Activated CD4-positive, alpha-beta T cell treated with anti-CD3 and anti-CD28 coated beads, Interleukin-2, amount 10 ng/mL, durations not matched to agents 7 days and 5 days (primary cell): Measurements from ENCODE around the gene PRRT1B. TPM values are rescaled to one million over a fixed set of nuclear protein-coding genes. Genes with fewer than 3 reads are reported as not detected.
A peak's percentile ranks its signal among the peaks of the same experiment; 100 is the strongest.

Experiments
- CTCF ChIA-PET: fragments of 350-600 bp; sonication (Branson Sonifier 250); formaldehyde crosslinking; loops from one replicate; lab custom pipeline; 2021; ENCODE audit warnings: antibody characterized with exemption; lab: Charles Lee
- POLR2A ChIA-PET: fragments of 350-600 bp; sonication (Branson Sonifier 250); formaldehyde crosslinking; loops from one replicate; lab custom pipeline; 2021; ENCODE audit warnings: antibody characterized with exemption; lab: Charles Lee
- DNase-seq: peaks from one replicate; pipeline ENCODE4 v3.0.0-alpha.2; 2020
- H3K27ac Mint-ChIP-seq: one replicate; pipeline ENCODE4 v1.8.0; 2021; ENCODE audit warnings: mild to moderate bottlenecking, moderate library complexity, mixed read lengths
- H3K27me3 Mint-ChIP-seq: one replicate; pipeline ENCODE4 v1.8.0; 2021; ENCODE audit warnings: mixed read lengths
- H3K36me3 Mint-ChIP-seq: one replicate; pipeline ENCODE4 v1.8.0; 2021; ENCODE audit warnings: low read depth, mixed read lengths
- H3K4me1 Mint-ChIP-seq: one replicate; pipeline ENCODE4 v1.8.0; 2021; ENCODE audit warnings: mixed read lengths
- H3K4me3 Mint-ChIP-seq: one replicate; pipeline ENCODE4 v1.8.0; 2021; ENCODE audit warnings: mild to moderate bottlenecking, moderate library complexity, mixed read lengths
- H3K9me3 Mint-ChIP-seq: one replicate; pipeline ENCODE4 v1.8.0; 2021; ENCODE audit warnings: mixed read lengths
- total RNA-seq, 2 experiments: library from RNA; stranded (reverse); gene quantifications; one replicate each; pipeline ENCODE4 v1.2.3, GENCODE V29; 2021

The PRRT1B gene
- total RNA-seq, 2 experiments from 2014 or later: not detected

DNA sequence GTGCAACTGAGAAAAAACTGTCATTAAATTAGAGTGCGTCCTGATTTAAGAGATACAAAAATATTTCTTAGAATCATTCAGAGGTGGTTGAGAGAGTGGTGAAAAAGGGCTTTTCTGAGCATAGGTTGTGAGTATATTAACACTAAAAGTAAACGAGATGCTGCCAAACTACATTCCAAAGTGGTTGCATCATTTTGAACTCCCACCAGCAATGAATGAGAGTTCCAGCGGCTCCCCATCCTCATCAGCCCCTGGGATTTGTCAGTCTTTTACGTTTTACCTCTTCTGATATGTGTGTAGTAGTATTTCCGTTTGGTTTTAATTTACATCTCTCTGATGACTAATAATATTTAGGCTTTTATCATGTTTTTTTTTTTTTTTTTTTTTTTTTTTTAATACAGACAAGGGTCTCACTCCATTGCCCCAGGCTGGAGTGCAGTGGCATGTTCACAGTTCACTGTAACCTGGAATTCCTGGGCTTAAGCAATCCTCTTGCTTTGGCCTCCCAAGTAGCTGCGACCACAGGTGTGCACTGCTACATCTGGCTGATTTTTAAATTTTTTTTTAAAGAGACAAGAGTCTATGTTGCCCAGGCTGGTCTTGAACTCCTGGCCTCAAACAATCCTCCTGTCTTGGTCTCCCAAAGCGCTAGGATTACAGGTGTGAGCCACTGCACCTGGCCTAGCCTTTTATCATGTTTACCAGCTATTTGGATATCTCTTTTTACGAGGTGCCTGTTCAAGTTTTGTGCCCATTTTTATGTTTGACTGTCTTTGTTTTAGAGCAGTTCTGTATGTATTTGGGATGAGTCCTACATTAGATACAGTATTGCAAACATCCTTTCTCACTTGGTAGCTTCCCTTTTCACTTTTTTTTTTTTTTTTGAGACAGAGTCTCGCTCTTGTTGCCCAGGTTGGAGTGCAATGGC is 17.0 kb downstream of the PRRT1B start:
- no peak overlapping the region for H3K27ac Mint-ChIP-seq
- H3K27me3 Mint-ChIP-seq: no peaks in the 10 kb centered on the region
- H3K4me3 Mint-ChIP-seq: no peak overlapping the region
- no peak for DNase-seq
- no peaks in the 10 kb centered on the region for H3K9me3 Mint-ChIP-seq
- CTCF ChIA-PET: interaction anchor here (0.6 to 3.2 kb wide), 5 partner anchors 10 to 212 kb away, joined by 3 to 8 read pairs (median 3); no protein-coding TSS in a partner anchor
- POLR2A ChIA-PET: no interaction called here
- peaks cover 6% of the 10 kb centered on the region for H3K36me3 Mint-ChIP-seq
- peaks cover 7% of the 10 kb centered on the region for H3K4me1 Mint-ChIP-seq

DNA sequence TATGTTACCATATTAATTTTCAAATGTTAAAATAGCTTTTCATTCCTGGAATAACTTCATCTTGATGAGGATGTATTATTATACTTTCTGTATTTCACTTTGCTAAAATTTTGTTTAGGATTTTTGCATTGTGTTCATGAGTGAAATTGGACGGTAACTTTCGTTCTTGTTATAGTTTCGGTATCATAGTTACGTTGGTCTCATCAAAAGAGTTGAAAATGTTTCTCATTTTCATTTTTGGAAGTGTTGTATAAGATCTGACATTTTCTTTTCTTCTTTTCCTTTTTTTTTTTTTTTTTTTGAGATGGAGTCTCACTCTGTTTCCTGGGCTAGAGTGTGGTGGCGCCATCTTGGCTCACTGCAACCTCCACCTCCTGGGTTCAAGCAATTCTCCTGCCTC is 20.0 kb downstream of the PRRT1B start:
- ChIA-PET POLR2A (no interaction called here), CTCF (interaction anchor here (0.6 to 1.2 kb wide), 3 partner anchors 26 to 774 kb away, joined by 3 read pairs; no protein-coding TSS in a partner anchor)
- no peak for DNase-seq
- H3K9me3 Mint-ChIP-seq: no peaks in the 10 kb centered on the region
- no peak overlapping the region for H3K4me3 Mint-ChIP-seq
- peaks cover 8% of the 10 kb centered on the region for H3K4me1 Mint-ChIP-seq
- H3K27ac Mint-ChIP-seq: no peak overlapping the region
- no peaks in the 10 kb centered on the region for H3K27me3 Mint-ChIP-seq
- peaks cover 20% of the 10 kb centered on the region for H3K36me3 Mint-ChIP-seq

DNA sequence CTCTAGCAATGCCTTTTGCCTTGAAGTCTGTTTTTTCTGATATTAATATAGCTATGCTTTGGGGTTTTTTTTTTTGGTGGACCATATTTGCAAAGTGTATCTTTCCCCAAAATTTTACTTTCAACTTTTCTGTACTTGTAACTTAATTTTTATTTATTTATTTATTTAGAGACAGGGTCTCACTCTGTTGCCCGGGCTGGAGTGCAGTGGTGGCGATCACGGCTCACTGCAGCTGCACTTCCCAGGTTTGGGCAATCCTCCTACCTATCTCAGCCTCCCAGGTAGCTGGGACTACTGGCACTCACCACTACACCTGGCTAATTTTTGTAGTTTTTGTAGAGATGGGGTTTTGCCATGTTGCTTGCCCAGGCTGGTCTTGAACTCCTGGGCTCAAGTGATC is 20.8 kb downstream of the PRRT1B start:
- Mint-ChIP-seq H3K27me3 (no peaks in the 10 kb centered on the region), H3K36me3 (peaks cover 21% of the 10 kb centered on the region), H3K4me3 (no peak overlapping the region), H3K4me1 (peaks cover 8% of the 10 kb centered on the region), H3K27ac (no peak overlapping the region), H3K9me3 (no peaks in the 10 kb centered on the region)
- ChIA-PET CTCF (interaction anchor here (0.6 to 1.2 kb wide), 4 partner anchors 22 to 773 kb away, joined by 3 to 6 read pairs (median 3); no protein-coding TSS in a partner anchor), POLR2A (no interaction called here)
- DNase-seq: no peak

DNA sequence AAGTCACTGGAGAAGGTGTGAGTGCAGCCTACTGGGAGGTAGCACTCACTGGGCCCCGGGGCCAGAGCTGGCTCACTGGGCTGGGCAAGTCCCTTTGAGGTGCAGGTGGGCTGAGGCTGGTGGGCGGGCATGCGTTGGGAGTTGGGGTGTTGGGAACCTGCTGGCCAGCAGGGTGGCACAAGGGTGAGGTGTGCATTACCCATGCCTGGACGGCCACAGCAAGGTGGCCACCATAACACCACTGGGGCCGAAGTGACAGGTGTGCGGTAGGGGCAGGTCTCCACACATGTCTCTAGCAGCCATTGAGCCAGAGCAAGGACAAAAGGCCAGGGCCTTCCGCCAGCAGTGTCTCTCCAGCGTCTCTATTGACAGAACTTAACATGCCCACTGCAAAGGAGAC is 22.6 kb downstream of the PRRT1B start:
- Mint-ChIP-seq H3K4me3 (no peak overlapping the region), H3K9me3 (no peaks in the 10 kb centered on the region), H3K4me1 (peaks cover 8% of the 10 kb centered on the region), H3K27ac (no peak overlapping the region), H3K27me3 (no peaks in the 10 kb centered on the region), H3K36me3 (peaks cover 26% of the 10 kb centered on the region)
- POLR2A ChIA-PET: no interaction called here
- DNase-seq: no peak
- CTCF ChIA-PET: no interaction called here

DNA sequence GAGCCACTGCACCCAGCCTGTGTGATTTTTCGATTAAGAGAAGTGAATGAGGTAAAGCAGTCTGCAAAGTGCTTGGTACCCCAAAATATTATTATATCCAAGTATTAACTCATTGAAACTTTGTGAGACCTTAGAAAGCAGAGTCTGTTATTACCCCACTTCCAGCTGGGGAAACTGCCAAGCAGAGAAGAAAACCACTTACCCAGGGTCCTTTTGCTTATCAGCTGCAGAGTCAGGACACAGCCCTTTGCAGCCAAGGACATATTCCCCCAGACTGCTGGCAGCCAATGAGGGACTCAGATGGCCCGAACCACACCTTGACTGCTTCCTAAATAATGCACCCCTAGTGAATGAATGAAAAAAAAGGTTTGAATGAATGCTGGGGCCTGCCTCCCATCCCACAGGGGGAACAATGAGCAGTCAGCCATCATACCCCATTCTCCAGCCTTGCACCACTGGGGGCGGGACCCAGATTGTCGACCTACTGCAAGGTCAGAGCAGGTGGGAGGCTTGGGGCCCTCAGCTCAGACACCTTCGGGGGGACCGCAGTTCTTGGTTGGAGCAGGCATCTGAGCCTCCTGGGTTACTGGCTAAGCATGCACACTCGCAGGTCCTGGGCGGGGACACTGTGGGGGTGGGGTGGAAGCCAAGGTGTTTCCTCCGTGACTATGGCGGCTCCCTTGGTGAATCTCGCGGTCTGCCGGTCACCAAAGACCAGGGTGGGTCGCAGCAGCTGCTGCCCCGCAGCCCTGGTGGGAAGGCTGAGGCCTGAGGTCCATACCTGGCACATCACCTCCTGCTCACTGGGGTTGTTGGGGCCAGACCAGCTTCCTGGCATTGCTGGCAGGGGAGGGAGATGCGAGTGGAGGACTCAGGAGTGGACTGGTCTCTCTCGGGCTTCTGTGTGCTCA is 29.7 kb downstream of the PRRT1B start:
- ChIA-PET POLR2A (no interaction called here), CTCF (no interaction called here)
- H3K27me3 Mint-ChIP-seq: no peaks in the 10 kb centered on the region

DNA sequence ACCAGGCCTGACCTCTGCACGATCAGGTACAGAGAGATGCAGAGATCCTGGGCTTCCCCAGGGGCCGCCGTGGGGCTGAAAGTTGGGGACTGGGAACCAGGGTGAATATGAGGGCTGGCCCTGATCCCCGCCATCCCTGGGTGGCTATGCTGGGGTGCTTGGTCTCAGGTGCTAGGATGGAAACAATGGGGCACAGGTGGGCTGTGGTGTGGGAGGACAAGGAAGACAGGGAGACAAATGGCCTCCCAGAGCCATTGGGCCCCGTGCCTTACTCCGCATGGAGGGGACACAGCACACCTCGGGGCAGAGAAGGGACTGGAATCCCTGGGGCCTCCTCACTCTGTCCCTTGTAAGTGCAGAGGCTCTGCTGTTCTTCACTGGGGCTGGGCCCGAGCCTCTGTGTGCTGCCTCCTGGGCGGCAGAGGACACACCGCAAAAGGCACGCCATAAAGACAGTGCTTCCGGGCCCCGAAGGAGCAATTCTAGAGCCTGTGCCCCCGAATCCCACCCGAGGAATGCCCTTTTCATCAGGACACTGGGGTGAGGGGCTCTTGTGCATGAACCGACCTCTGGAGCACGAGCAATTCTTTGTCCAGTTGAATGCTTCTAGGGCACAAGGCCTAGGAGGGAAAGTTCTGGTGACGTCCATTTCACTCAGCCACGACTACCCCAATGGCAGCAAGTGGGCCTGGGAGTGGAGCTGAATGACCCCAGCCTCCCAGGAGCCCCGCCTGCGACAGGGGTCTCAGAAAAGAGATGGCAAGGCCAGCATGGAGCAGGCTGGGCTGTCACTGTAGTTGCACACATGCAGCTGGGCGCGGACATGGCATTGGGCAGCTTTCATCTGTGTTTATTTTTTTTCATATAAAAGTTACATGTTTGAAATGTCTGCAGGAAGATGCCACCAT is 30.9 kb downstream of the PRRT1B start:
- POLR2A ChIA-PET: no interaction called here
- DNase-seq: no peak
- Mint-ChIP-seq H3K36me3 (peaks cover 52% of the 10 kb centered on the region), H3K27ac (no peak overlapping the region), H3K9me3 (no peaks in the 10 kb centered on the region), H3K4me3 (no peak overlapping the region), H3K4me1 (peaks cover 27% of the 10 kb centered on the region), H3K27me3 (no peaks in the 10 kb centered on the region)
- CTCF ChIA-PET: interaction anchor here (1.0 kb wide), 1 partner anchor 164 kb away, joined by 3 read pairs; no protein-coding TSS in a partner anchor

More for the DNA sequence above, 29.7 kb downstream of the PRRT1B start:
- DNase-seq: no peak
- H3K4me1 Mint-ChIP-seq: peaks cover 27% of the 10 kb centered on the region
- H3K27ac Mint-ChIP-seq: peak overlapping the region; percentile 13
- H3K9me3 Mint-ChIP-seq: no peaks in the 10 kb centered on the region
- H3K4me3 Mint-ChIP-seq: no peak overlapping the region
- peaks cover 44% of the 10 kb centered on the region for H3K36me3 Mint-ChIP-seq

DNA sequence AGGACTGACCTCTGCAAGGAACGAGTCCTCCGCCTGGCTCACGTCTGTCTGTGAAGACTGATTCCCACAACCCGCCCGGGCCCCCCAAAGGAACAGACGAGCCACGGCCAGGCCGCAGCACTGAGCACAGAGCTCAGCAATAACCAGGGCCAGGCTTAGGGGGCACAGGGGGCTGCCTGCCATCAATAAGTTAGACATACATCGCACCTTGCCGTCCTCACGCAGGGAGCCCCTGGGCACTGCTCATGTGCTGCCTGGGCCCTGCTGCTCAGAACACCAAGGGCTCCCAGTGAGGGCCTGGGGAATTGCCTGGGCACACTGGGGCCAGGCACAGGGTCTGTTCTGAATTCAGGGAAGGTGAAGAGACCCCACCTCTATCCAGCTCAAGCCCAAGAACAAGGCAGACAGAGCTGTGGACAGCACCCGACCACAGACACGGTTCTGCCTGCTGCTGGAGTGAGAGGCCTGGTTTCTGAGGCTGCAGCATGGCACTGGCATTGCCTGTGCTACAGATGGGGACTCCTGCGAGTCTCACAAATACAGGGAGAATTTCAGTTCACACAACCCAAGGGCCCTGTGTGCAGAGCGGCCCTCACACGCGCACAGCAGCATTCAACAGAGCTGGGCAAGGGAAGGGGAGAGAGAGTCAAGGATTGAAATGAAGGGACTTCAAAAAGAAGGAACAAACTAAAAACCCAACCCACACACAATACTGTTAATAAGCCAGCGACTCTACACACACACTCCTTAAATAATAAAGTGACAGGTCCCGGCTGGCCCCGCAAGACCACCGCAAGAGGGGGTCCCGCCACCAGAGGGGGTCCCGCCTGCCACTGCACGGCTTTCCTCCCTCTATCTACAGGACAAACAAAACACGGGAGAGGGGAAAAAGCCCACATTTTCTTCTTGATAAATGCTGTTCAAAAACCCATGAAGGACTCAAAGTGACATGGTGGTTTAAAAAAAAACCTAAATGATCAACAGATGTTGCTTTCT is 32.0 kb downstream of the PRRT1B start:
- peaks cover 27% of the 10 kb centered on the region for H3K4me1 Mint-ChIP-seq
- POLR2A ChIA-PET: no interaction called here

DNA sequence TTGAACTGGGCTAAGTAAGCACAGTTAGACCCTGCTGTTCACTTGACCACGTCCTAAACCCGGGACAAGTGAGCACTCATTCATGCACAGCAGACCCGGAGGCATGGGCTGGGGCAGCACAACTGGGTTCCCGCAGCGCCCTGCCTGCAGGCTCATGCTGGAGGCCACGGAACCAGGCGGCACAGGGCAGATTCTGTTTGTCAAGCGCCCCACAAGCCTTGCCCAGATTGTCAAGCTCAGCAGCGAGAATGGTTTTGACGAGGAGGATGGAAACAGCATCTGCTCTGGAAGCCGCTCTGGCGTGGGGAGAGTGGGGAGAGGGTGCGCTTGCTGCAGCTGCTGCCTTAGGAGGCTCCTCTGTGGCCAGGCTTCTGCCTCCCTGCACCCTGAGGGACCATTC is 32.7 kb downstream of the PRRT1B start:
- POLR2A ChIA-PET: no interaction called here
- Mint-ChIP-seq H3K27ac (peak overlapping the region; percentile 94), H3K9me3 (no peaks in the 10 kb centered on the region), H3K4me1 (peaks cover 27% of the 10 kb centered on the region), H3K36me3 (peaks cover 51% of the 10 kb centered on the region), H3K4me3 (peak overlapping the region; percentile 47), H3K27me3 (no peaks in the 10 kb centered on the region)
- no peak for DNase-seq
- CTCF ChIA-PET: no interaction called here

More for the DNA sequence above, 32.0 kb downstream of the PRRT1B start:
- H3K27ac Mint-ChIP-seq: peak overlapping the region; percentile 94
- CTCF ChIA-PET: interaction anchor here (1.0 kb wide), 1 partner anchor 163 kb away, joined by 3 read pairs; no protein-coding TSS in a partner anchor
- H3K9me3 Mint-ChIP-seq: no peaks in the 10 kb centered on the region
- H3K36me3 Mint-ChIP-seq: peaks cover 57% of the 10 kb centered on the region
- H3K27me3 Mint-ChIP-seq: no peaks in the 10 kb centered on the region
- no peak overlapping the region for H3K4me3 Mint-ChIP-seq
- DNase-seq: no peak

DNA sequence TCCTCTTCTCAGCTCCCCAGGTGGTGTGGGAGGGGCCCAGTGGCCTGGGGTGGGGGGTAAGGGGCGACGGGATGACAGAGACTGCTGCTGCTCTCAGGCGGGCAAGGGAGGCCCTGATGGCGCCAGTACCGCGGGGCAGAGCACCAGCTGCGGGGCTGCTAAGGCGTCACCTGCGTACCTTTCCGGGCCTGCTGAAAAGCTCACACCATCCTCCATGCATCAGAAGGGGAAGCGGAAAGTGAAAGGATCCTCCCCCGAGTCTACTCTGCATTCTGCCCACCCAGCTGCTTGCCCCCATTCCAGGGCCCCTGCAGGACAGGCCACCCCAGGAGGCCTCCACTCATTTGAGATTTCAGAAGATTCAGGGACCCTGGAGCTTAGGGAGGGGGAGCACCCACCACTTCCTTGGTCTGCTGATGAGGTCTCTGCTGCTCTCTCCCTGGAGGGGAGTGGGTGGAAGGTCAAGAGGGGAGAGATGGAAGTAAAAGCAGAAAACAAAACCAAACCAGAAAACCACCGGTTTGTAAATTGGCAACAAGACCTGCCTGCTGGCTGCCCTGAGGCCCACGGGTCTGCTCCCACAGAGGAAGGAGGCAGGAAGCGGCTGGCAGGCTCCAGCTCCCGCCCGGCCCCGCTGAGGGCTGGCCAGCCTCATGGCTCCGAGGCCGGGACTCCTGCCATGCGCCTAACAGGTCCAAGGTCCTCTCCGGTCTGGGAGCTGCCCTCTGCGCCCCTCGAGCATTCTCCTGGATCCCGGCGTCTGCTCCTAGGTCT is 33.6 kb downstream of the PRRT1B start:
- CTCF ChIA-PET: interaction anchor here (1.1 to 2.6 kb wide), 3 partner anchors 12 to 161 kb away, joined by 3 to 10 read pairs (median 3); no protein-coding TSS in a partner anchor
- peak; percentile 69 for DNase-seq
- POLR2A ChIA-PET: interaction anchor here (0.6 to 0.8 kb wide), 2 partner anchors 9 to 39 kb away, joined by 3 read pairs; no protein-coding TSS in a partner anchor
- Mint-ChIP-seq H3K4me3 (peak overlapping the region; percentile 47), H3K4me1 (peaks cover 29% of the 10 kb centered on the region), H3K36me3 (peaks cover 54% of the 10 kb centered on the region), H3K9me3 (no peaks in the 10 kb centered on the region), H3K27ac (peak overlapping the region; percentile 94), H3K27me3 (no peaks in the 10 kb centered on the region)

DNA sequence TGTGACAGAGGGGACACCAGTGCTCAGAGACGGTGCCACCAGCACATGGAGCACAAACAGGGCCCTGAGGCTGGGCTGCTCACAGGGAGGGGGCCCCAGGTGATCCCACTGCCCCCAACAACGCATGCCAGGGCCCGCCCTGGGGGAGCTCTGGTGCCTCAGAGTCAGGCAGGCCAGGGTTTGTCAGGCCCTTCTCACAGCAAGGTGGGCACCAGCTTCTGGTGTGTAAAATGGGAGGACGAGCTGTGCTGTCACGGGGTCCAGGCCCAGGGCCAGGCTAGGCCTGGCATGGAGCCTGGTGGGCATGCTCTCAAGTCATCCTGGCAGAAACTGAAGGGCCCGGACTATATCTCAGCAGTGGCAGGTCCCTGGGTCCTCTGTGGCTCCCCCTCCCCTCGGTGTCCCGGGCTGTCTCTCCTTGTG is 34.5 kb downstream of the PRRT1B start:
- ChIA-PET POLR2A (no interaction called here), CTCF (interaction anchor here (0.9 to 2.6 kb wide), 3 partner anchors 11 to 339 kb away, joined by 3 to 10 read pairs (median 3); no protein-coding TSS in a partner anchor)
- H3K36me3 Mint-ChIP-seq: peaks cover 57% of the 10 kb centered on the region
- peak overlapping the region; percentile 94 for H3K27ac Mint-ChIP-seq
- H3K9me3 Mint-ChIP-seq: no peaks in the 10 kb centered on the region
- no peak overlapping the region for H3K4me3 Mint-ChIP-seq
- no peak for DNase-seq
- H3K4me1 Mint-ChIP-seq: peaks cover 35% of the 10 kb centered on the region
- H3K27me3 Mint-ChIP-seq: no peaks in the 10 kb centered on the region
